ENCODE measurements around the gene FSIP1.

The FSIP1 gene

DNA sequence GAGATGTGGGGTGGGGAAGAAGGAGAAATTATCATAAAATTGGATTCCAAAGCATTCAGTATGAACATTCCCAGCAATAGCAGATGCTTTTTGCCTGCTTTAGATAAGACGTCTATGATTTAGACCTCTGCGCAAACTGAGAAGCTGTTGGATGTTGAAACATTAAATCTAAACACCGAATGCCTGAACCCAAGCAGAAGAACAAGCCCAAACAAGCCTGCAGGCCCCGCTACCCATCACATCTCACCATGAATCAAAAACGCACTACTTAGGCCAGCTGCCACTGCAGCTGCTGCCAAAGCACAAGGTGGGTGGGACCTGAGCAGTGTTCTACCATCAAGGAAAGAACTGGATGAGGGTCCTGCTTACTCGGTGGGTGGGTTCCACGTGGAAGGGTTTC lies 226.2 kb downstream of the FSIP1 start:
- TF ChIP-seq, protein P1, sequence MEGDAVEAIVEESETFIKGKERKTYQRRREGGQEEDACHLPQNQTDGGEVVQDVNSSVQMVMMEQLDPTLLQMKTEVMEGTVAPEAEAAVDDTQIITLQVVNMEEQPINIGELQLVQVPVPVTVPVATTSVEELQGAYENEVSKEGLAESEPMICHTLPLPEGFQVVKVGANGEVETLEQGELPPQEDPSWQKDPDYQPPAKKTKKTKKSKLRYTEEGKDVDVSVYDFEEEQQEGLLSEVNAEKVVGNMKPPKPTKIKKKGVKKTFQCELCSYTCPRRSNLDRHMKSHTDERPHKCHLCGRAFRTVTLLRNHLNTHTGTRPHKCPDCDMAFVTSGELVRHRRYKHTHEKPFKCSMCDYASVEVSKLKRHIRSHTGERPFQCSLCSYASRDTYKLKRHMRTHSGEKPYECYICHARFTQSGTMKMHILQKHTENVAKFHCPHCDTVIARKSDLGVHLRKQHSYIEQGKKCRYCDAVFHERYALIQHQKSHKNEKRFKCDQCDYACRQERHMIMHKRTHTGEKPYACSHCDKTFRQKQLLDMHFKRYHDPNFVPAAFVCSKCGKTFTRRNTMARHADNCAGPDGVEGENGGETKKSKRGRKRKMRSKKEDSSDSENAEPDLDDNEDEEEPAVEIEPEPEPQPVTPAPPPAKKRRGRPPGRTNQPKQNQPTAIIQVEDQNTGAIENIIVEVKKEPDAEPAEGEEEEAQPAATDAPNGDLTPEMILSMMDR (IDR thresholded peaks at IDR 0.05; ENCODE audit: insufficient read depth, low read length, poor library complexity, severe bottlenecking): no peak
- no peaks in the 10 kb centered on the region for H3K27me3 ChIP-seq (replicated peaks; ENCODE audit: control insufficient read depth, insufficient read depth, low read length)
- H3K36me3 ChIP-seq (ENCODE audit: control insufficient read depth, insufficient read depth, low read length): no peaks in the 10 kb centered on the region
- DNase-seq (ENCODE audit: extremely low read depth, insufficient read length): no peak
- H3K4me3 ChIP-seq (replicated peaks; ENCODE audit: low read depth, low read length): no peak overlapping the region

DNA sequence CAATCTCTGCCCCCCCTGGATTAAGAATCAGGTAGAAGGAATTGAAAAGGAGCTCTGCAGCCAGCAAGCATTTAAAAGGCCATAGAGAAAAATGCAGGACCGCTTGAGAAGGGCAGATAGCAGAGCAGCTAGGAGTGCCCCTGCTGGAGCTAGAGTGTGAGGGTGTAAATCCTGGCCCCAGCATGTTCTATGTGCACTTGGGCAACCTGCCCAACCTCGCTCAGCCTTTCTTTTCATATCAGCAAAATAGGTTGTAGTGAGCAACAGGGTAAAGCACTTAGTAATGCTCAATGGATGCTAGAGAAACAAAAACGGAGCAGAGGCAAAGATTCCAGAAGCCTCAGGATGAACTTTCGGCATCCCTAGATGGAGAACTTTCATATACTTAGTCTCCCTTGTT lies 226.8 kb downstream of the FSIP1 start:
- H3K4me3 ChIP-seq (replicated peaks; ENCODE audit: low read depth, low read length): no peak overlapping the region
- DNase-seq (ENCODE audit: extremely low read depth, insufficient read length): no peak
- H3K36me3 ChIP-seq (ENCODE audit: control insufficient read depth, insufficient read depth, low read length): no peaks in the 10 kb centered on the region
- no peaks in the 10 kb centered on the region for H3K27me3 ChIP-seq (replicated peaks; ENCODE audit: control insufficient read depth, insufficient read depth, low read length)
- TF ChIP-seq, protein P1 (IDR thresholded peaks at IDR 0.05; ENCODE audit: insufficient read depth, low read length, poor library complexity, severe bottlenecking): no peak

DNA sequence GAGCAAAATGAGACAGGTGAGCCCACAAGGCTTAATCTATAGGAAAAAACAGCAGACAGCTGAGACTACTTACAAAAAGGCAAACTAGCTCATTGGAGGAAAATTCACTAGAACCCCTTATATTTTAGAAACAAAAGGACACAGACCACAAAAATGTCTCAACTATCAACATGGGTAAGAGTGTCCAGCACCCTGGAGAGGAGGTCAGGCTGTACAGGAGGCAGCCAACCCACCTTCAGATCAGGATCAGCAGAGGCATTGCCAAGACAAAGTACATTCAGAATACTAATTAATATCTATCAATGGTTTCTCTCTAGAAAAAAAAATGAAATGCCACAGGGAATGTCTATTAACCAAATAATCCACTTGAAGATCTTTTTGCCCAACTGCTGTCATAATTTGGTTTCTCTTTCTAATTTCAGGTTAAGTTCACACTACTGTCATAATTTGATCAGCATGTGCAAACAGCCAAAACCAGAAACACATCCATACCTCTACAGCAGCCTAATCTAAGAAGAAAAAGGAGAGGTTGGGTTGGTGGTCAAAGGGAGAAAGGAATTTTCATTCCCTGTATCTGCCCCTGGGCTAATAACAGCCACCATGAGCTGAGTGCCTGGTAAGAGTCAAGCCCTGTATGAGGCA lies 227.8 kb downstream of the FSIP1 start:
- H3K27me3 ChIP-seq (replicated peaks; ENCODE audit: control insufficient read depth, insufficient read depth, low read length): no peaks in the 10 kb centered on the region
- no peak overlapping the region for H3K4me3 ChIP-seq (replicated peaks; ENCODE audit: low read depth, low read length)
- DNase-seq (ENCODE audit: extremely low read depth, insufficient read length): no peak
- TF ChIP-seq, protein P1 (IDR thresholded peaks at IDR 0.05; ENCODE audit: insufficient read depth, low read length, poor library complexity, severe bottlenecking): no peak
- no peaks in the 10 kb centered on the region for H3K36me3 ChIP-seq (ENCODE audit: control insufficient read depth, insufficient read depth, low read length)

DNA sequence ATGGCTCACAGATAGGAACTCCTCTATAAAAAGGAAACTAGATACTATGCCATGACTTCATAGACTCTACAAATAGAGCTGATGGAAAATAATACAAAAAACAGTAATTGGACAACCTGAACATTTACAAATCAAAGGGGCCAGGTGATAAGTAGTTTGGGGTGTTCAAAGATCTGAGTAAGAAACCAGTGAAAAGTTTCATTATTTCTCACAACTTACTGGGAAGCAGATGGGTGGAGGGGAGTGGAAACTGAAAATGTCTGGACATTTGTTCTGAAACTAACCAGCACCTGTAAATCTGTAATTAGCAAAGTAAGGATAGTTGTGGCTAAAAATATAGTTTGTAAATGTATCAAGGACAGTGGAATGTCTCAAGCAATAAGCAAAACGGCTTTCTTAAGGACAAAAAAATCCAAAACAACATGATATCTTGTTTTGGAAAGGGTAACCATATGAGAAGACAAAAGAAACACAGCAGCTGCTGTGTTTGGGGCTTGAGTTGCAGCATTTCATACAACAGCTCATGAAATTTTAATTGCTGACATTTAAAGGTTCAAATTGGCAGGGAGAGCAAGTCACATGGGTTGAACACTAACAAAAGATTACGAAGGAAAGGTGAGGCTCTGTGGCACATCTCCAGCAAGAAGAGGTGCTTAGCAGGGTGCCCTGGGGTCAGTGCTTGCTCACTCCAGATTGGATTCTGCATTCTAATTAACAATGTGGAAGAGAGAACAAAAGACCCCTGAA lies 228.5 kb downstream of the FSIP1 start:
- Histone ChIP-seq H3K4me3 (replicated peaks; ENCODE audit: low read depth, low read length) (no peak overlapping the region), H3K36me3 (ENCODE audit: control insufficient read depth, insufficient read depth, low read length) (no peaks in the 10 kb centered on the region), H3K27me3 (replicated peaks; ENCODE audit: control insufficient read depth, insufficient read depth, low read length) (no peaks in the 10 kb centered on the region)
- TF ChIP-seq, protein P1 (IDR thresholded peaks at IDR 0.05; ENCODE audit: insufficient read depth, low read length, poor library complexity, severe bottlenecking): no peak
- peak; percentile 57 for DNase-seq (ENCODE audit: extremely low read depth, insufficient read length)

DNA sequence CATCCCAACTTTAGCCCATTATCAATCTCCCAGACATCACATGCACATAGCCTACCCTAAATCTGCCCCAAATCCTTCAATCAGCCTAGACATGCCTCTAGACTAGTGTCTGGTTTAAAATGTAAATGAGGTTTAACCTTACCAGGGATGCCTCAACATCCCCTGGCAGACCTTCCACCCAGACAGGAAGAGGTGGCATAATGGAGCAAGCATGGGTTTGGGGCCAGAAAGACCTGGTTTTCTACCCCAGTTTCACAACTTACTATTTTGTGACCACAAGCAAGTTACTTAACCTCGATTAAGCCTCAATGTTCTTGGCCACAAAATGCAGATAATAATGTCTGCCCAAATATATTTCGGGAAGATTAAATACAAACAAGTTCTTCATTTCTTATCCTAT lies 230.1 kb downstream of the FSIP1 start:
- Histone ChIP-seq H3K36me3 (ENCODE audit: control insufficient read depth, insufficient read depth, low read length) (no peaks in the 10 kb centered on the region), H3K4me3 (replicated peaks; ENCODE audit: low read depth, low read length) (no peak overlapping the region), H3K27me3 (replicated peaks; ENCODE audit: control insufficient read depth, insufficient read depth, low read length) (no peaks in the 10 kb centered on the region)
- TF ChIP-seq, protein P1 (IDR thresholded peaks at IDR 0.05; ENCODE audit: insufficient read depth, low read length, poor library complexity, severe bottlenecking): no peak
- DNase-seq (ENCODE audit: extremely low read depth, insufficient read length): no peak

All from GM06990 (cell line).